SK-N-MC (cell line): Measurements from ENCODE around the gene SMYD3.

Experiments
- DNase-seq: peaks from one replicate; pipeline ENCODE4 v3.0.0-alpha.2; 2011; ENCODE audit warnings: low read depth, low spot score
- H3K27ac ChIP-seq: fragments of 200-600 bp; sonication (generic); 2 replicates; pipeline ENCODE4 v1.5.1; 2016; ENCODE audit warnings: mixed run types
- H3K36me3 ChIP-seq: fragments of 200-600 bp; sonication (generic); 2 replicates; pipeline ENCODE4 v1.6.1; 2017; ENCODE audit warnings: antibody characterized with exemption, low read length, mixed read lengths; ENCODE audit not compliant: insufficient read depth
- H3K4me3 ChIP-seq: fragments of 200-600 bp; sonication (generic); 2 replicates; pipeline ENCODE4 v1.5.1; 2016
- H3K9ac ChIP-seq: fragments of 200-600 bp; sonication (generic); 2 replicates; pipeline ENCODE4 v1.8.0; 2017; ENCODE audit warnings: mixed run types, mixed read lengths; ENCODE audit not compliant: insufficient read length
- H3K9me3 ChIP-seq: fragments of 200-600 bp; sonication (generic); 2 replicates; pipeline ENCODE4 v1.6.1; 2017; ENCODE audit warnings: low read depth, mild to moderate bottlenecking, antibody characterized with exemption, low read length, moderate library complexity, mixed read lengths
- EZH2 ChIP-seq: fragments of 200-600 bp; sonication (generic); IDR thresholded peaks from one replicate; pipeline ENCODE4 v1.6.1; 2017; ENCODE audit warnings: antibody characterized with exemption
- FOXP2 ChIP-seq: optimal IDR thresholded peaks from 2 replicates; pipeline ENCODE3; 2011; ENCODE audit warnings: mild to moderate bottlenecking, moderate library complexity; ENCODE audit not compliant: insufficient read depth; ENCODE audit errors: extremely low read length, control extremely low read depth
- POLR2AphosphoS5 ChIP-seq: IDR thresholded peaks from 2 replicates; pipeline ENCODE4 v1.6.1; 2012; ENCODE audit warnings: mild to moderate bottlenecking, low read depth, low read length, borderline replicate concordance

SMYD3 gene

DNA sequence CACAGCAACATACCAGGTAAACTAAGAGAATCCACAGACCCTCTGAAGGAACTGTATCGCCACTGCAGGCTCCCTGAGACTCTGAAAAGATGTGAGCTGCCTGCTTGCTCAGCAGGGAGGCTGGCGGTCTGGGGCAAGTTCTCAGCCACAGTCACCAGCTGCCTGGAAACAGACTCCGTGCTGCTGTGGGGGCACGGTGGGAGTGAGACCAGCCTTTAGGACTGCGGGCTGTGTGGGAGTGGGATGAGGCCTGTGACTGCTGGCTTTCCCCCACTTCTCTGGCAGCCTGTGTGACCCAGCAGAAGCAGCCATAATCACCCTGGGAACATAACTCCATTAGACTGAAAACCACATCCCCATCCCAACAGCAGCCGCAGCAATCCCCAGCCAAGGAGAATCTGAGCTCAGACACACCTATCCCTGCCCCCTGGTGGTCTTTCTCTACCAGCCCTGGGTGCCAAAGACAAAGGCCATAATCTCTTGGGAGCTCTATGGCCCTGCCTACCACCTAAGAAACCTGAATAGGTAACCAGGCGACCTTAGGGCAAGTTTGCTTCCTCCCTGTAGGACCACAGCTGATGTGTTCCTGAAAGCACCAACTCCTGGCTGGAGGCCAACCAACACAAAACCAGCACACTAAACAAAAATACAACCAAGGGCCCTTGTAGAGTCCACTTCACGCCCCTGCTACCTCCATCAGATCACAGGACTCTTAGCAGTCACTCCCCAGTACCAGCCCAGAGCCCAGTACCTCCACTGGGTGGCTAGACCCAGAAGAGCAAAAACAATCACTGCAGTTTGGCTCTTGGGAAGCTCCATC lies 151.5 kb downstream of the SMYD3 start:
- no peaks in the 10 kb centered on the region for H3K36me3 ChIP-seq
- H3K4me3 ChIP-seq: no peak overlapping the region
- no peak for TF ChIP-seq FOXP2
- TF ChIP-seq POLR2AphosphoS5: no peak
- H3K9ac ChIP-seq: no peak overlapping the region
- DNase-seq: no peak
- no peak overlapping the region for H3K27ac ChIP-seq
- no peaks in the 10 kb centered on the region for H3K9me3 ChIP-seq

DNA sequence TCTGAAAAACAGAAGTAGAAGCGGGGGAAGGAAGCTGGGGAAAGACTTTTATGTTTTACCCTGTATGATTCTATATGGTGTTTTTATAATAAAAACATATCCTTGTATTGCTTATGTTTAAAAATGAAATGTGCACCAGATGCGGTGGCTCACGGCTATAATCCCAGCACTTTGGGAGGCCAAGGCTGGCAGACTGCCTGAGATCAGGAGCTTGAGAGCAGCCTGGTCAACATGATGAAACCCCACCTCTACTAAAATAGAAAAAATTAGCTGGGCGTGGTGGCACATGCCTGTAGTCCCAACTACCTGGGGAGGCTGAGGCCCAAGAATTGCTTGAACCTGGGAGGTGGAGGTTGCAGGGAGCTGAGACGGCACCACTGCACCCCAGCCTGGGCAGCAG lies 155.4 kb downstream of the SMYD3 start:
- Histone ChIP-seq H3K36me3 (no peaks in the 10 kb centered on the region), H3K9me3 (no peaks in the 10 kb centered on the region), H3K4me3 (no peak overlapping the region), H3K27ac (no peak overlapping the region), H3K9ac (no peak overlapping the region)
- no peak for DNase-seq
- TF ChIP-seq EZH2 (no peak), POLR2AphosphoS5 (no peak), FOXP2 (no peak)

DNA sequence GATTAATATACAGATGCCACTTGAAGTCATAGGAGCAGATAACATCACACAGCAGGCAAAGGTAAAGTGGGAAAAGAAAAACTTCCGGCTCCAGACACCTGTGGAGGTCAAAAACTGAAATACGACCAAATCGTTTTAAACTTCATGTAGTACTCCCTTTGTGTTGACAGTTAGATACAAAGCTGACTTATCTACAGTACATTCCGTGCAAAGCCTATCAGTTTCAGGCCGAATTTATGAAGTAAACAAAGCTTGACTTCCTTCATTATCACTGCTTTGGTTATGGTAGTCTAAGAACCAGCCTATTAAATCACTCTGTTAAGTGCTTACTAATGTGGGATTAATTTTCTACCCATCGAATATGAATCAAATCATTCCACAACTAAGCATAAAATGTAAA lies 156.3 kb downstream of the SMYD3 start:
- TF ChIP-seq FOXP2: no peak
- TF ChIP-seq POLR2AphosphoS5: no peak
- TF ChIP-seq EZH2: no peak
- no peaks in the 10 kb centered on the region for H3K9me3 ChIP-seq
- no peak overlapping the region for H3K4me3 ChIP-seq
- no peak for DNase-seq
- H3K27ac ChIP-seq: no peak overlapping the region
- no peak overlapping the region for H3K9ac ChIP-seq
- H3K36me3 ChIP-seq: no peaks in the 10 kb centered on the region

DNA sequence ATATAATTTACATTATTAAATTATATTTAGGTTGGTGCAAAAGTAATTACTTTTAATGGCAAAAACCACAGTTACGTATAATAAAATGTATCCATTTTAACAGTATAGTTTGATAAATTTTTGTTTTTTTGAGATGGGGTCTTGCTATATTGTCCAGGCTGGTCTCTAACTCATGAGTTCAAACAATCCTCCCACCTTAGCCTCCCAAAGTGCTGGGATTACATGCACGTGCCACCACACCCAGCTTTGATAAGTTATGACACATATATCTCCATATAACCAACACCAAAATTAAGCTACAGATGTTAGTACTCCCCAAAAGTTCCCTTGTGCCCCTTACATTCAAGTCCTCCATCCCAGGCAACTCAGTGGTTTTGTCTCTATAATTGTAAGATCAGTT lies 163.1 kb downstream of the SMYD3 start:
- no peak for DNase-seq
- H3K9ac ChIP-seq: no peak overlapping the region
- H3K4me3 ChIP-seq: no peak overlapping the region
- no peak for TF ChIP-seq FOXP2
- TF ChIP-seq POLR2AphosphoS5: no peak
- TF ChIP-seq EZH2: no peak
- H3K9me3 ChIP-seq: no peaks in the 10 kb centered on the region
- no peaks in the 10 kb centered on the region for H3K36me3 ChIP-seq
- no peak overlapping the region for H3K27ac ChIP-seq

DNA sequence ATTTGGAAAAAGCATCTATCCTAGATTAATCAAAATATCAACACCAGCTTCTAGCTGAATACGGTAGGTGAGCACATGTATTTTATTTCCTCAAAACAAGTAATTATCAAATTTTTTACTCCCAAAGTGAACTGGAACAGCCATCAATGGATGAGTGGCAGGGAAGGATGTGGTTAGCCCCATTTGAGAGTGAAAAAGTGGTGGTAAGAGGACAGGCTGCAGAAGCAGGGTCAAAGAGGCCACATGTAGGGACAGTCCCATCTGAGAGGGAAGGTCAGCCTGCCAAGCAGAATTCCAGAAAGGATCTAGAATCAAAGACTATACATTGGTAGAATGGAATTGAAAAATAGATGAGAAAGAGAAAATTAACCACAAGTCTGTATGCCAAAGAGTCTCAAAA lies 163.8 kb downstream of the SMYD3 start:
- no peaks in the 10 kb centered on the region for H3K9me3 ChIP-seq
- DNase-seq: no peak
- no peak overlapping the region for H3K9ac ChIP-seq
- no peaks in the 10 kb centered on the region for H3K36me3 ChIP-seq
- H3K27ac ChIP-seq: no peak overlapping the region
- no peak for TF ChIP-seq POLR2AphosphoS5
- no peak for TF ChIP-seq EZH2
- TF ChIP-seq FOXP2: no peak
- H3K4me3 ChIP-seq: no peak overlapping the region

DNA sequence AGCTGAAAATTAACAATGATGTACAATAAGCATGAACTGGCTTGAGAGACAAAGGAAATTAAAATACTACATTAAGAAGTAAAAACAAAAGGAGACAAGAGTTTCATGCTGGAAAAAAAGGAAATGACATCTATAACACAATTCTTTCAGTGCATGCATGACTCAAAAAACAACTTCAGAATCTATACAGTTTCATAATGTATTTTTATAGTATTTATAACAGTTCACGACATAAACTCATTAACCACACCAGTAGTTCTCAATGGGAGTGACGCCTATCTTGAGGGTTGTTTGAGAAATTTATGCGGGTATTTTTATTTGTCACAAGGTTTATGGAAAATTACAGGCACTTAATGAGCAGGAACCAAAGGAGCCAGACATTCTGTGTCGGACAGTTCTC lies 168.5 kb downstream of the SMYD3 start:
- TF ChIP-seq POLR2AphosphoS5 (no peak), EZH2 (no peak)
- H3K9me3 ChIP-seq: no peaks in the 10 kb centered on the region
- no peak for DNase-seq
- H3K4me3 ChIP-seq: no peak overlapping the region
- no peaks in the 10 kb centered on the region for H3K36me3 ChIP-seq
- H3K9ac ChIP-seq: no peak overlapping the region
- H3K27ac ChIP-seq: no peak overlapping the region

DNA sequence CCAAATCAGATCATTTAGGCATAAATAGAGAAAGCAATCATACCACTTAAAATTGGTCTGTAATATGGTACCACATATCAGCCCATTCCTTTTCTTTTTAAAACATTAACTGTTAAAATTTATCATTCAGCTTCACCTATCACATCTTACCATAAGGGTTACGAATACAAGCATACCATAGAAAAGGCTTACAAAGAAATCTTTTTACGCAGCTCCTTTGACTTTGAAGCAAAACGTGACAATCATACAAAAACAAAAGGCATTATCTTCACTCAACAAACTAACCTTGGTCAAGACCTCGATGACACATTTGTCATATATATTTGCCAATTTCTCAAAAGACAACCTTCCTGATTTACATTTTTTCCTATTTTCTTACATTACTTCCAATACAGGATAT lies 169.0 kb downstream of the SMYD3 start:
- DNase-seq: no peak
- no peak overlapping the region for H3K4me3 ChIP-seq
- no peaks in the 10 kb centered on the region for H3K36me3 ChIP-seq
- no peak for TF ChIP-seq FOXP2
- TF ChIP-seq EZH2: no peak
- TF ChIP-seq POLR2AphosphoS5: no peak
- no peak overlapping the region for H3K27ac ChIP-seq
- H3K9ac ChIP-seq: no peak overlapping the region
- no peaks in the 10 kb centered on the region for H3K9me3 ChIP-seq

DNA sequence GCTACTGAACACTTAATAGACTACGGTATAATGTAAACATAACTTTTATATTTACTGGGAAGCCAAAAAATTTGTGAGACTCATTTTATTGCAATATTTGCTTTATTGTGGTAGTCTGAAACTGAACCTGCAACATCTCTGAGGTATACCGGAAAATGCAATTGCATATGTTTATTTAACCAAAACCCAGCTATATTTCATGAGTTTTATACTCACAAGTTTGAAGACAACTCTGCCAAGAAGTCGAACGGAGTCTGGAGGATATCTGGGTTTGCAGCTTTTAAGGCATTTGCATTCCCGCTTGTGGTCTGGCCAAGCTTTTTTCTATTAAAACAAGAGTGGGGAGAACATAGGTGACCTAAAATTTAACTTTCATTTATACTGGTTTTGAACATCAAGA lies 171.9 kb downstream of the SMYD3 start:
- no peak overlapping the region for H3K27ac ChIP-seq
- H3K4me3 ChIP-seq: no peak overlapping the region
- no peak for TF ChIP-seq POLR2AphosphoS5
- TF ChIP-seq FOXP2: no peak
- TF ChIP-seq EZH2: no peak
- H3K9ac ChIP-seq: no peak overlapping the region
- no peaks in the 10 kb centered on the region for H3K9me3 ChIP-seq
- no peak for DNase-seq
- no peaks in the 10 kb centered on the region for H3K36me3 ChIP-seq

DNA sequence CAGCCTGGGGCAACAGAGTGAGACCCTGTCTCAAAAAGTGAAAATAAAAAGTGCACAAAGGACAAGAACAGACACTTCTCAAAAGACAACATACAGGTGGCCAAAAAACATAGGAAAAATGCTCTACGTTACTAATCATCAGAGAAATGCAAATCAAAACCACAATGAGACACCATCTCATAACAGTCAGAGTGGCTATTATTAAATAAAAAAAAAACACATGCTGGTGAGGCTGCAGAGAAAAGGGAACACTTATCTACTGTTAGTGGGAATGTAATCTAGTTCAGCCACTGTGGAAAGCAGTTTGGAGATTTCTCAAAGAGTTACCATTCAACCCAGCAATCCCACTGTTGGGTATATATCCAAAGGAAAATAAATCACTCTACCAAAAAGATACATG lies 173.2 kb downstream of the SMYD3 start:
- Histone ChIP-seq H3K27ac (no peak overlapping the region), H3K9ac (no peak overlapping the region), H3K9me3 (no peaks in the 10 kb centered on the region), H3K4me3 (no peak overlapping the region), H3K36me3 (no peaks in the 10 kb centered on the region)
- DNase-seq: no peak
- no peak for TF ChIP-seq POLR2AphosphoS5
- no peak for TF ChIP-seq FOXP2
- no peak for TF ChIP-seq EZH2

DNA sequence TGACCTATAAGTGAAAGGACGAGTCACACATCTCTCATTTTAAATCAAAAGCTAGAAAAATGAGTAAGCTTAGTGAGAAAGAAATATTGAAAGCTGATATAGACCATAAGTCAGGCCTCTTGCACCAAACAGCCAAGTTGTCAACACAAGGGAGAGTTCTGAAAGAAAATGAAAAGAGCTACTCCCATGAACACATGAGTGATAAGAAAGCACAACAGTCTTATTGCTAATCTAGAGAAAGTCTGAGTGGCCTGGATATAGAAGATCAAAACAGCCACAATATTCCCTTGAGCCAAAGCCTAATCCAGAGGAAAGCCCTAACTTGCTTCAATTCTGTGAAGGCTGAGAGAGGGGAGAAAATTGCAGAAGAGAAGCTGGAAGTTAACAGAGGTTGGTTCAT lies 175.0 kb downstream of the SMYD3 start:
- Histone ChIP-seq H3K36me3 (no peaks in the 10 kb centered on the region), H3K27ac (no peak overlapping the region), H3K4me3 (no peak overlapping the region), H3K9ac (no peak overlapping the region), H3K9me3 (no peaks in the 10 kb centered on the region)
- TF ChIP-seq POLR2AphosphoS5 (no peak), EZH2 (no peak), FOXP2 (no peak)
- DNase-seq: no peak
